Esophagus muscularis mucosa (tissue), 3 donors: ENCODE results near the gene GRK5.

ENCODE experiments used
- POLR2A ChIP-seq: fragments of 450-650 bp; IDR thresholded peaks from one replicate; pipeline ENCODE4 v1.6.1; 2017; ENCODE audit warnings: antibody characterized with exemption, moderate library complexity, mild to moderate bottlenecking, low read depth
- POLR2AphosphoS5 ChIP-seq, 2 donors: sonication (generic); formaldehyde crosslinking; IDR thresholded peaks; one replicate each; pipeline ENCODE4 v1.6.1; 2017; ENCODE audit warnings: antibody characterized with exemption in 2 of 2
- TF ChIP-seq, protein P1 (sequence below), 3 experiments: fragments of 200-600 bp in 2 of 3; fragments of 450-650 bp in 1 of 3; sonication (generic) in 2 of 3; IDR thresholded peaks; one replicate each; pipeline ENCODE4 v1.5.1; 2017 to 2019; ENCODE audit warnings: antibody characterized with exemption in 3 of 3, mild to moderate bottlenecking in 2 of 3, moderate library complexity in 1 of 3

GRCh38 chr10:119253433-119254174, 46.2 kb downstream of the GRK5 start:
- TF ChIP-seq, protein P1, sequence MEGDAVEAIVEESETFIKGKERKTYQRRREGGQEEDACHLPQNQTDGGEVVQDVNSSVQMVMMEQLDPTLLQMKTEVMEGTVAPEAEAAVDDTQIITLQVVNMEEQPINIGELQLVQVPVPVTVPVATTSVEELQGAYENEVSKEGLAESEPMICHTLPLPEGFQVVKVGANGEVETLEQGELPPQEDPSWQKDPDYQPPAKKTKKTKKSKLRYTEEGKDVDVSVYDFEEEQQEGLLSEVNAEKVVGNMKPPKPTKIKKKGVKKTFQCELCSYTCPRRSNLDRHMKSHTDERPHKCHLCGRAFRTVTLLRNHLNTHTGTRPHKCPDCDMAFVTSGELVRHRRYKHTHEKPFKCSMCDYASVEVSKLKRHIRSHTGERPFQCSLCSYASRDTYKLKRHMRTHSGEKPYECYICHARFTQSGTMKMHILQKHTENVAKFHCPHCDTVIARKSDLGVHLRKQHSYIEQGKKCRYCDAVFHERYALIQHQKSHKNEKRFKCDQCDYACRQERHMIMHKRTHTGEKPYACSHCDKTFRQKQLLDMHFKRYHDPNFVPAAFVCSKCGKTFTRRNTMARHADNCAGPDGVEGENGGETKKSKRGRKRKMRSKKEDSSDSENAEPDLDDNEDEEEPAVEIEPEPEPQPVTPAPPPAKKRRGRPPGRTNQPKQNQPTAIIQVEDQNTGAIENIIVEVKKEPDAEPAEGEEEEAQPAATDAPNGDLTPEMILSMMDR (IDR thresholded peaks at IDR 0.05) = peak in 2 of 3 experiments; percentile 14 to 27
- peak; percentile 52 to 78 for TF ChIP-seq POLR2AphosphoS5 (IDR thresholded peaks at IDR 0.05)
- no peak for TF ChIP-seq POLR2A
